Lower lobe of right lung (tissue), 2 donors: ENCODE data around the gene PTPA. TPM values are rescaled to one million over a fixed set of nuclear protein-coding genes. Genes with fewer than 3 reads are reported as not detected.
"Not testable (repeated sequence)": the region's sequence is repeated elsewhere in the genome, so short reads cannot be mapped to it uniquely, and the experiment has no call there.

Experiments
- ATAC-seq, 2 donors: fragments of 200-7000 bp; cut with Tn5 transposase; one replicate each; pipeline ENCODE4 v1.9.1; 2020 to 2022; ENCODE audit warnings: mild to moderate bottlenecking in 2 of 2, moderate library complexity in 2 of 2
- DNase-seq: peaks from one replicate; pipeline ENCODE4 v3.0.0-alpha.2; 2020
- H3K27ac ChIP-seq: fragments of 200-600 bp; one replicate; pipeline ENCODE4 v1.8.0; 2022
- H3K27me3 ChIP-seq: fragments of 200-600 bp; one replicate; pipeline ENCODE4 v1.8.0; 2022; ENCODE audit warnings: low read depth
- H3K36me3 ChIP-seq: fragments of 200-600 bp; one replicate; pipeline ENCODE4 v1.8.0; 2022; ENCODE audit warnings: mild to moderate bottlenecking
- H3K4me1 ChIP-seq: fragments of 200-600 bp; one replicate; pipeline ENCODE4 v1.8.0; 2022
- H3K4me3 ChIP-seq: fragments of 200-600 bp; one replicate; pipeline ENCODE4 v1.8.0; 2022; ENCODE audit warnings: mild to moderate bottlenecking
- H3K9me3 ChIP-seq: fragments of 200-600 bp; one replicate; pipeline ENCODE4 v1.8.0; 2022
- CTCF ChIP-seq: fragments of 200-600 bp; IDR thresholded peaks from one replicate; pipeline ENCODE4 v1.8.0; 2022; ENCODE audit warnings: antibody characterized with exemption, mild to moderate bottlenecking
- intact Hi-C: fragments of 100-400 bp; cut with DNase I; formaldehyde crosslinking; loops from one replicate; pipeline ENCODE4 v1.11.0; 2022
- total RNA-seq: library from RNA; stranded (reverse); fragmentation: NEBNext Ultra II Directional; extraction: Animal tissue kit (Norgen Biotek cat#: 25700); gene quantifications from one replicate; pipeline ENCODE4 v1.2.1, GENCODE V29; 2021
- donor health status: DM: no; HTN: yes; CAD: no; lungs with severe emphysema.

PTPA gene
- total RNA-seq, 1 donor from 2014 or later: 100 TPM

GRCh38 chr9:129162497-129163197 is 51.4 kb downstream of the PTPA start:
- ATAC-seq: no peak
- H3K27ac ChIP-seq: no peak overlapping the region
- intact Hi-C loops: no loop called here

GRCh38 chr9:129163198-129163670 is 52.0 kb downstream of the PTPA start:
- H3K9me3 ChIP-seq, H3K4me3 ChIP-seq, H3K27ac ChIP-seq, H3K36me3 ChIP-seq, H3K27me3 ChIP-seq, intact Hi-C loops, DNase-seq, ATAC-seq: not testable (repeated sequence)
- peaks cover 24% of the 10 kb centered on the region for H3K4me1 ChIP-seq

More at GRCh38 chr9:129162497-129163197, 51.4 kb downstream of the PTPA start:
- H3K36me3 ChIP-seq: no peaks in the 10 kb centered on the region
- TF ChIP-seq CTCF: no peak
- H3K27me3 ChIP-seq: no peaks in the 10 kb centered on the region
- no peak overlapping the region for H3K4me3 ChIP-seq
- DNase-seq: no peak
- peaks cover 18% of the 10 kb centered on the region for H3K4me1 ChIP-seq
- no peaks in the 10 kb centered on the region for H3K9me3 ChIP-seq

- intact Hi-C loops: no loop called here
- ATAC-seq (no peak), DNase-seq (no peak)
- no peak for TF ChIP-seq CTCF
- Histone ChIP-seq H3K4me3 (no peak overlapping the region), H3K27me3 (no peaks in the 10 kb centered on the region), H3K9me3 (no peaks in the 10 kb centered on the region), H3K36me3 (no peaks in the 10 kb centered on the region), H3K4me1 (peaks cover 29% of the 10 kb centered on the region), H3K27ac (peak overlapping the region; percentile 41)
Observed at GRCh38 chr9:129163753-129164152, 52.5 kb downstream of the PTPA start.

- peak overlapping the region; percentile 41 for H3K27ac ChIP-seq
- H3K9me3 ChIP-seq: no peaks in the 10 kb centered on the region
- no peak for ATAC-seq
- intact Hi-C loops: no loop called here
- no peak for DNase-seq
- H3K4me1 ChIP-seq: peaks cover 29% of the 10 kb centered on the region
- TF ChIP-seq CTCF: no peak
- no peaks in the 10 kb centered on the region for H3K27me3 ChIP-seq
- H3K4me3 ChIP-seq: no peak overlapping the region
- H3K36me3 ChIP-seq: no peaks in the 10 kb centered on the region
Observed at GRCh38 chr9:129164246-129164930, 53.2 kb downstream of the PTPA start.

- DNase-seq (no peak), ATAC-seq (no peak)
- TF ChIP-seq CTCF: no peak
- peaks cover 29% of the 10 kb centered on the region for H3K4me1 ChIP-seq
- no peak overlapping the region for H3K4me3 ChIP-seq
- H3K27ac ChIP-seq: no peak overlapping the region
- no peaks in the 10 kb centered on the region for H3K27me3 ChIP-seq
- H3K9me3 ChIP-seq: no peaks in the 10 kb centered on the region
- H3K36me3 ChIP-seq: no peaks in the 10 kb centered on the region
- intact Hi-C loops: no loop called here
Observed at GRCh38 chr9:129165198-129165597, 54.0 kb downstream of the PTPA start.
